ENCODE data around the gene CAMK2G.

Gene CAMK2G

GRCh38 chr10:73878365-73878764 is 4.0 kb upstream of the CAMK2G start:
- no peak for FAIRE-seq

- no peak for FAIRE-seq
These were observed 3.3 kb upstream of the CAMK2G start for GRCh38 chr10:73877533-73878160.

- FAIRE-seq: no peak
These were observed 2.6 kb upstream of the CAMK2G start for GRCh38 chr10:73876971-73877370.

GRCh38 chr10:73876566-73876965 is 2.2 kb upstream of the CAMK2G start:
- no peak for FAIRE-seq

GRCh38 chr10:73876157-73876556 is 1.8 kb upstream of the CAMK2G start:
- no peak for FAIRE-seq

GRCh38 chr10:73875139-73875475 is 752 bp upstream of the CAMK2G start:
- no peak for FAIRE-seq

- no peak for FAIRE-seq
These were observed 528 bp downstream of the CAMK2G start for GRCh38 chr10:73873838-73874215.

GRCh38 chr10:73873142-73873837 is 1.1 kb downstream of the CAMK2G start:
- FAIRE-seq: no peak

GRCh38 chr10:73872190-73872710 is 2.1 kb downstream of the CAMK2G start:
- no peak for FAIRE-seq

GRCh38 chr10:73871295-73872189 is 2.8 kb downstream of the CAMK2G start:
- FAIRE-seq: no peak

- no peak for FAIRE-seq
These were observed 5.6 kb downstream of the CAMK2G start for GRCh38 chr10:73868655-73869195.

GRCh38 chr10:73867871-73868631 is 6.3 kb downstream of the CAMK2G start:
- FAIRE-seq: no peak

- FAIRE-seq: no peak
These were observed 7.1 kb downstream of the CAMK2G start for GRCh38 chr10:73867126-73867807.

GRCh38 chr10:73866621-73867020 is 7.7 kb downstream of the CAMK2G start:
- FAIRE-seq: no peak

- no peak for FAIRE-seq
These were observed 8.6 kb downstream of the CAMK2G start for GRCh38 chr10:73865459-73866442.

GRCh38 chr10:73865107-73865458 is 9.3 kb downstream of the CAMK2G start:
- no peak for FAIRE-seq

GRCh38 chr10:73864229-73864628 is 10.1 kb downstream of the CAMK2G start:
- FAIRE-seq: no peak

- no peak for FAIRE-seq
These were observed 11.1 kb downstream of the CAMK2G start for GRCh38 chr10:73863039-73863817.

GRCh38 chr10:73862011-73862410 is 12.3 kb downstream of the CAMK2G start:
- FAIRE-seq: no peak

Measured in TTC549 (cell line).